ENCODE data around the gene RPLP1.

- TF ChIP-seq, protein P1, sequence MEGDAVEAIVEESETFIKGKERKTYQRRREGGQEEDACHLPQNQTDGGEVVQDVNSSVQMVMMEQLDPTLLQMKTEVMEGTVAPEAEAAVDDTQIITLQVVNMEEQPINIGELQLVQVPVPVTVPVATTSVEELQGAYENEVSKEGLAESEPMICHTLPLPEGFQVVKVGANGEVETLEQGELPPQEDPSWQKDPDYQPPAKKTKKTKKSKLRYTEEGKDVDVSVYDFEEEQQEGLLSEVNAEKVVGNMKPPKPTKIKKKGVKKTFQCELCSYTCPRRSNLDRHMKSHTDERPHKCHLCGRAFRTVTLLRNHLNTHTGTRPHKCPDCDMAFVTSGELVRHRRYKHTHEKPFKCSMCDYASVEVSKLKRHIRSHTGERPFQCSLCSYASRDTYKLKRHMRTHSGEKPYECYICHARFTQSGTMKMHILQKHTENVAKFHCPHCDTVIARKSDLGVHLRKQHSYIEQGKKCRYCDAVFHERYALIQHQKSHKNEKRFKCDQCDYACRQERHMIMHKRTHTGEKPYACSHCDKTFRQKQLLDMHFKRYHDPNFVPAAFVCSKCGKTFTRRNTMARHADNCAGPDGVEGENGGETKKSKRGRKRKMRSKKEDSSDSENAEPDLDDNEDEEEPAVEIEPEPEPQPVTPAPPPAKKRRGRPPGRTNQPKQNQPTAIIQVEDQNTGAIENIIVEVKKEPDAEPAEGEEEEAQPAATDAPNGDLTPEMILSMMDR (IDR thresholded peaks at IDR 0.05), result no peak
- TF ChIP-seq EP300 (IDR thresholded peaks at IDR 0.05), result no peak
These were observed 46.4 kb downstream of the RPLP1 start for GRCh38 chr15:69498987-69499386.
